B cell (primary cell): ENCODE measurements around the gene LENEP. TPM values are rescaled to one million over a fixed set of nuclear protein-coding genes. Genes with fewer than 3 reads are reported as not detected.

Source experiments
- ATAC-seq: fragments of 200-7000 bp; cut with Tn5 transposase; one replicate; pipeline ENCODE4 v1.10.0; 2021; ENCODE audit warnings: low read depth, mild to moderate bottlenecking, moderate number of reproducible peaks, moderate library complexity
- CTCF ChIA-PET: fragments of 350-600 bp; sonication (Branson Sonifier 250); formaldehyde crosslinking; loops from one replicate; lab custom pipeline; 2021; ENCODE audit warnings: antibody characterized with exemption, inconsistent platforms; lab: Charles Lee
- POLR2A ChIA-PET: fragments of 350-600 bp; sonication (Branson Sonifier 250); formaldehyde crosslinking; loops from one replicate; lab custom pipeline; 2021; ENCODE audit warnings: antibody characterized with exemption; lab: Charles Lee
- DNase-seq: peaks from one replicate; pipeline ENCODE4 v3.0.0; 2013
- H2AFZ ChIP-seq: 2 replicates; pipeline ENCODE4 v1.6.1; 2012; ENCODE audit warnings: mild to moderate bottlenecking, low read depth, low read length; ENCODE audit not compliant: insufficient read depth, poor library complexity, severe bottlenecking
- H3K27ac ChIP-seq, 2 donors: 1 replicate in 1 of 2; 2 replicates in 1 of 2; pipeline ENCODE4 v1.5.1; 2012 to 2013; ENCODE audit warnings: low read length in 2 of 2, mild to moderate bottlenecking in 2 of 2, moderate library complexity in 1 of 2
- H3K27me3 ChIP-seq, 4 experiments: fragments of 200-600 bp in 1 of 4; sonication (generic) in 1 of 4; replicated peaks in 1 of 4; 1 replicate in 2 of 4; 2 replicates in 2 of 4; pipeline versions ENCODE4 v1.6.1 to v1.7.0; 2013 to 2016; ENCODE audit warnings: low read length in 3 of 4, mild to moderate bottlenecking in 2 of 4, mixed read lengths in 1 of 4, moderate library complexity in 1 of 4; ENCODE audit not compliant: insufficient read depth in 4 of 4, control insufficient read depth in 3 of 4; ENCODE audit errors: control extremely low read depth in 1 of 4
- H3K36me3 ChIP-seq, 2 experiments: replicated peaks in 1 of 2; 1 replicate in 1 of 2; 2 replicates in 1 of 2; pipeline versions ENCODE4 v1.6.1 to v1.7.1; 2013; ENCODE audit warnings: low read length in 1 of 2; ENCODE audit not compliant: insufficient read depth in 2 of 2, control insufficient read depth in 1 of 2; ENCODE audit errors: control extremely low read depth in 1 of 2, extremely low read depth in 1 of 2
- H3K4me1 ChIP-seq, 2 donors: fragments of 200-600 bp in 1 of 2; sonication (generic) in 1 of 2; 1 replicate in 1 of 2; 2 replicates in 1 of 2; pipeline versions ENCODE4 v1.5.1 to v1.6.1; 2013 to 2017; ENCODE audit warnings: low read length in 2 of 2; ENCODE audit not compliant: control insufficient read depth in 2 of 2, insufficient read depth in 2 of 2
- H3K4me2 ChIP-seq: replicated peaks from 2 replicates; pipeline ENCODE3; 2012; ENCODE audit warnings: mild to moderate bottlenecking, low read depth, low read length; ENCODE audit not compliant: poor library complexity, severe bottlenecking
- H3K4me3 ChIP-seq, 5 experiments: fragments of 200-600 bp in 1 of 5; sonication (generic) in 1 of 5; 1 replicate in 3 of 5; 2 replicates in 2 of 5; pipeline versions ENCODE4 v1.5.1 to v1.7.0; 2011 to 2016; ENCODE audit warnings: low read length in 4 of 5, mild to moderate bottlenecking in 4 of 5, low read depth in 2 of 5, control low read depth in 1 of 5, moderate library complexity in 1 of 5; ENCODE audit not compliant: insufficient read depth in 1 of 5; ENCODE audit errors: control extremely low read depth in 1 of 5, extremely low read depth in 1 of 5
- H3K79me2 ChIP-seq: fragments of 200-600 bp; sonication (generic); one replicate; pipeline ENCODE4 v1.6.0; 2016; ENCODE audit warnings: low read length; ENCODE audit not compliant: control insufficient read depth, insufficient read depth
- H3K9ac ChIP-seq: fragments of 200-600 bp; sonication (generic); 2 replicates; pipeline ENCODE4 v1.6.1; 2017; ENCODE audit warnings: mild to moderate bottlenecking, low read length, moderate library complexity
- H3K9me3 ChIP-seq, 3 donors: one replicate each; pipeline versions ENCODE4 v1.6.1 to v1.7.1; 2013; ENCODE audit warnings: low read length in 2 of 3; ENCODE audit not compliant: control insufficient read depth in 2 of 3, insufficient read depth in 1 of 3; ENCODE audit errors: control extremely low read depth in 1 of 3
- H4K20me1 ChIP-seq: 2 replicates; pipeline ENCODE4 v1.6.0; 2012; ENCODE audit warnings: mild to moderate bottlenecking, low read length; ENCODE audit not compliant: insufficient read depth, control insufficient read depth, poor library complexity, severe bottlenecking
- H3K27ac Mint-ChIP-seq: one replicate; pipeline ENCODE4 v1.8.0; 2021; ENCODE audit warnings: mixed read lengths
- H3K27me3 Mint-ChIP-seq: one replicate; pipeline ENCODE4 v1.8.0; 2021; ENCODE audit warnings: mixed read lengths
- H3K4me1 Mint-ChIP-seq: one replicate; pipeline ENCODE4 v1.8.0; 2021; ENCODE audit warnings: mixed read lengths
- H3K4me3 Mint-ChIP-seq: one replicate; pipeline ENCODE4 v1.8.0; 2021; ENCODE audit warnings: mixed read lengths
- H3K9me3 Mint-ChIP-seq: one replicate; pipeline ENCODE4 v1.8.0; 2022; ENCODE audit warnings: mixed read lengths; ENCODE audit not compliant: insufficient read depth
- EZH2 ChIP-seq: IDR thresholded peaks from 2 replicates; pipeline ENCODE4 v1.6.1; 2012; ENCODE audit warnings: borderline replicate concordance, low read depth, mild to moderate bottlenecking, moderate library complexity, low read length; ENCODE audit not compliant: insufficient read depth, poor library complexity, severe bottlenecking
- WGBS: methylation state at CpG from one replicate; pipeline ENCODE4 v1.1.5; 2013; ENCODE audit warnings: missing lambda C conversion rate; ENCODE audit not compliant: insufficient coverage; 5-methylcytosine and 5-hydroxymethylcytosine counted together
- intact Hi-C: fragments of 100-400 bp; cut with micrococcal nuclease; formaldehyde crosslinking; loops from one replicate; pipeline ENCODE4 v1.10.0; 2022
- polyA plus RNA-seq: library from polyadenylated mRNA; depleted of rRNA; stranded (reverse); fragments of >200 nt; gene quantifications from 2 replicates; pipeline ENCODE4 v1.2.3, GENCODE V29; 2012
- total RNA-seq, 2 donors: library from RNA; stranded (reverse); fragments of 120-200 nt in 1 of 2; gene quantifications; 1 replicate in 1 of 2; 2 replicates in 1 of 2; pipeline versions ENCODE4 v1.2.3 to v1.2.4, GENCODE V29; 2013 to 2022
- TF ChIP-seq, protein P1 (sequence below): fragments of 200-600 bp; IDR thresholded peaks from one replicate; pipeline ENCODE4 v1.8.0; 2022; ENCODE audit warnings: antibody characterized with exemption, mild to moderate bottlenecking

The LENEP gene
- total and polyA plus RNA-seq, 2 donors (not counting 1 experiment from before 2014, with no cell fraction given): 2.0 TPM; not detected in 1

DNA sequence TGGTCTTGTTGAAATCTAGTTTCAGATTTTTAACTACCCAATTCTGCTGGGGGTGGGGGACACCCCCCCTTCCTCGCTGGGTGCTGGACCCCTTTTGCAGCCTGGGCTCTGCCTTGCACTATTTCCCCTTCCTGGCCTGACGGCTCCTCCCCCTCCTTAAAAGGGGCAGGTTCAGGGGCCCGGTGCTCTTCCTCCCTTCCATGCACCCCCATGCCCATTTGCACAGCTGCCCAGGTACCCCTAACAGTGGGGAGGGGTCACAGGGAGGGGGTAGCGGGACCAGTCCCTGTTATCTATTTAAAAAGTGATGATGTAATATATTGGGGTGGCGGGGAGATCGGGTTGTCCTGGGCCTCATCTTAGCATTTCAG lies 24.5 kb downstream of the LENEP start:
- CTCF ChIA-PET: interaction anchor here (0.6 to 17.4 kb wide), 36 partner anchors 8 to 458 kb away, joined by 3 to 295 read pairs (median 6); partner anchors contain the start of genes ADAM15, CKS1B, FLAD1 and KRTCAP2
- peaks cover 10% of the 10 kb centered on the region for H4K20me1 ChIP-seq
- DNase-seq (no peak), ATAC-seq (no peak)
- Mint-ChIP-seq H3K27ac (peak overlapping the region; percentile 93), H3K4me1 (peaks cover 62% of the 10 kb centered on the region), H3K27me3 (no peaks in the 10 kb centered on the region), H3K9me3 (no peaks in the 10 kb centered on the region), H3K4me3 (peak overlapping the region; percentile 84)
- peaks cover 0 to 19% of the 10 kb centered on the region in 2 experiments for H3K36me3 ChIP-seq
- POLR2A ChIA-PET: interaction anchor here (0.8 to 6.0 kb wide), 8 partner anchors 10 to 82 kb away, joined by 3 to 74 read pairs (median 7); partner anchors contain the start of genes CKS1B, PBXIP1, PMVK and ZBTB7B
- peaks cover 0 to 2% (median 0%) of the 10 kb centered on the region in 3 donors for H3K9me3 ChIP-seq
- intact Hi-C loops: loop anchor here (1.0 to 2.0 kb wide), 10 partner anchors 12 to 459 kb away; partner anchors contain the start of genes ADAM15, CKS1B, FLAD1 and PBXIP1
- 62% methylated on average over 3 of the region's 6 CpGs for WGBS
- H3K9ac ChIP-seq: peak overlapping the region; percentile 69
- peak overlapping the region; percentile 40 for H2AFZ ChIP-seq
- H3K4me1 ChIP-seq: peaks cover 47 to 61% of the 10 kb centered on the region in 2 donors
- H3K27me3 ChIP-seq: no peaks in the 10 kb centered on the region
- peak overlapping the region; percentile 92 for H3K4me2 ChIP-seq
- TF ChIP-seq EZH2: no peak
- TF ChIP-seq, protein P1, sequence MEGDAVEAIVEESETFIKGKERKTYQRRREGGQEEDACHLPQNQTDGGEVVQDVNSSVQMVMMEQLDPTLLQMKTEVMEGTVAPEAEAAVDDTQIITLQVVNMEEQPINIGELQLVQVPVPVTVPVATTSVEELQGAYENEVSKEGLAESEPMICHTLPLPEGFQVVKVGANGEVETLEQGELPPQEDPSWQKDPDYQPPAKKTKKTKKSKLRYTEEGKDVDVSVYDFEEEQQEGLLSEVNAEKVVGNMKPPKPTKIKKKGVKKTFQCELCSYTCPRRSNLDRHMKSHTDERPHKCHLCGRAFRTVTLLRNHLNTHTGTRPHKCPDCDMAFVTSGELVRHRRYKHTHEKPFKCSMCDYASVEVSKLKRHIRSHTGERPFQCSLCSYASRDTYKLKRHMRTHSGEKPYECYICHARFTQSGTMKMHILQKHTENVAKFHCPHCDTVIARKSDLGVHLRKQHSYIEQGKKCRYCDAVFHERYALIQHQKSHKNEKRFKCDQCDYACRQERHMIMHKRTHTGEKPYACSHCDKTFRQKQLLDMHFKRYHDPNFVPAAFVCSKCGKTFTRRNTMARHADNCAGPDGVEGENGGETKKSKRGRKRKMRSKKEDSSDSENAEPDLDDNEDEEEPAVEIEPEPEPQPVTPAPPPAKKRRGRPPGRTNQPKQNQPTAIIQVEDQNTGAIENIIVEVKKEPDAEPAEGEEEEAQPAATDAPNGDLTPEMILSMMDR: no peak
- H3K27ac ChIP-seq: peak overlapping the region; percentile 88 to 89
- peaks cover 3% of the 10 kb centered on the region for H3K79me2 ChIP-seq
- H3K4me3 ChIP-seq: peak overlapping the region; percentile 9 to 68 (median 49)

DNA sequence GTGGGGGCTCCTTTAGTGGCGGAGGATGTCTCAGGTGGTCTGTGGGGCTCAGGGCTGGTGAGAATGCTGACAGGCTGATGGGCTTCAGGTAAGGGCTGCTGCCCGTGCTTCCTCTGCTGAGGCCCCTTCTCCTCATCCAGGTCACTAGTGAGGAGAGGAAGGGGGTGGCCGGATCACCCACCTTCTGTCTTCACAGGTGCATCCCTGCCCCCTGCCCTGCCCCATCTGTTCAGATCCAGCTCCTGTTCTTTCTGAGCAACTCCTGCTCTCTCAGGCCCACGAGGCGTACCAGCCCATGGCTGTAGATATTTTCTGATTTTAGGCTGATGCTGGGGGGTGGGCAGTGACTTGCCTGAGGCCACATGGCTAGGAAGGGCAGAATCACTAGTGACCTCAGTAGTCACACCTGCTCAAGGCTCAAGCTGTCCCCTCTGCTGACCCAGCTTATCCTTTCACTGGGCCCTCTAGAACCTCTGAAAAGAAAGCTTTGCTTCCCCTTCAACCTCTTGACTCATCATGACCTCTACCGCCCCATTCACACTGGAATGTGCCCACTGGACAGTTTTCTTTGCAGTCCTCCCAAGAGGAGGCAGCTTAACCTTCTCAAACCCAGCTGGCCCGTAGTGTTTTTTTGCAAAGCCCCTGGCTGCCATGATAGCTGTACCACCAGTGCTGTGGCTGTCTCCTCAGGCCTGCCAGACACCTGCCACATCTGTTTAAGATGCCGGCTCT lies 25.4 kb downstream of the LENEP start:
- WGBS: 97% methylated on average over 4 of the region's 8 CpGs

More for the DNA sequence above, 25.4 kb downstream of the LENEP start:
- H3K4me1 ChIP-seq: peaks cover 39 to 53% of the 10 kb centered on the region in 2 donors
- H3K27ac ChIP-seq: peak overlapping the region; percentile 88 to 89
- no peak for ATAC-seq
- peak overlapping the region; percentile 92 for H3K4me2 ChIP-seq
- no peaks in the 10 kb centered on the region for H3K27me3 Mint-ChIP-seq
- ChIA-PET CTCF (interaction anchor here (0.8 to 17.4 kb wide), 18 partner anchors 8 to 82 kb away, joined by 3 to 295 read pairs (median 6); partner anchors contain the start of genes CKS1B, FLAD1, LENEP and PMVK), POLR2A (interaction anchor here (1.6 kb wide), 1 partner anchor 19 kb away, joined by 4 read pairs; no protein-coding TSS in a partner anchor)
- peaks cover 54% of the 10 kb centered on the region for H3K4me1 Mint-ChIP-seq
- H3K9me3 ChIP-seq: peaks cover 0 to 2% (median 0%) of the 10 kb centered on the region in 3 donors
- DNase-seq: no peak
- H3K79me2 ChIP-seq: peaks cover 3% of the 10 kb centered on the region
- peak overlapping the region; percentile 42 for H3K4me3 Mint-ChIP-seq
- no peaks in the 10 kb centered on the region for H3K27me3 ChIP-seq
- no peak overlapping the region for H3K4me3 ChIP-seq
- peak overlapping the region; percentile 69 for H3K9ac ChIP-seq
- peak overlapping the region; percentile 78 for H3K27ac Mint-ChIP-seq
- peaks cover 0 to 19% of the 10 kb centered on the region in 2 experiments for H3K36me3 ChIP-seq
- peaks cover 5% of the 10 kb centered on the region for H4K20me1 ChIP-seq
- no peak for TF ChIP-seq EZH2
- TF ChIP-seq, protein P1: no peak
- intact Hi-C loops: no loop called here
- H2AFZ ChIP-seq: no peak overlapping the region
- no peaks in the 10 kb centered on the region for H3K9me3 Mint-ChIP-seq
